Caco-2 (cell line): ENCODE data around the gene LLCFC1. TPM values are rescaled to one million over a fixed set of nuclear protein-coding genes. Genes with fewer than 3 reads are reported as not detected.

Experiments
- BruUV-seq: library from RNA; stranded (reverse); fragments of 400-500 nt; replicated peaks from 2 replicates; lab custom pipeline; 2021; lab: Mats Ljungman, UMichigan
- CTCF ChIA-PET: fragments of 300-600 bp; sonication (Branson Sonifier 250); formaldehyde crosslinking; loops from one replicate; lab custom pipeline; 2022; ENCODE audit warnings: antibody characterized with exemption; lab: Charles Lee
- POLR2A ChIA-PET: fragments of 300-600 bp; sonication (Branson Sonifier 250); formaldehyde crosslinking; loops from one replicate; lab custom pipeline; 2022; ENCODE audit warnings: antibody characterized with exemption; lab: Charles Lee
- DNase-seq, 2 experiments: peaks; one replicate each; pipeline versions ENCODE4 v3.0.0 to v3.0.0-alpha.2; 2020 to 2022
- H3K27me3 ChIP-seq: replicated peaks from 2 replicates; pipeline ENCODE4 v1.6.0; 2011; ENCODE audit warnings: low read length; ENCODE audit not compliant: control insufficient read depth, insufficient read depth
- H3K36me3 ChIP-seq: 2 replicates; pipeline ENCODE4 v1.5.1; 2011; ENCODE audit warnings: low read length; ENCODE audit not compliant: control insufficient read depth, insufficient read depth
- H3K4me1 ChIP-seq: fragments of 250-450 bp; sonication (Bioruptor Pico); 2 replicates; pipeline ENCODE4 v1.5.1; 2020; ENCODE audit warnings: mild to moderate bottlenecking
- H3K4me3 ChIP-seq: 2 replicates; pipeline ENCODE4 v1.5.1; 2011; ENCODE audit warnings: low read depth, mild to moderate bottlenecking, control low read depth, low read length
- H3K9me3 ChIP-seq: fragments of 250-450 bp; sonication (Bioruptor Pico); 2 replicates; pipeline ENCODE4 v1.5.1; 2020; ENCODE audit warnings: mild to moderate bottlenecking, moderate library complexity
- H3K27ac Mint-ChIP-seq: one replicate; pipeline ENCODE4 v1.8.0; 2022; ENCODE audit warnings: mixed read lengths; ENCODE audit not compliant: unreplicated experiment
- H3K27me3 Mint-ChIP-seq: one replicate; pipeline ENCODE4 v1.8.0; 2022; ENCODE audit warnings: mixed read lengths; ENCODE audit not compliant: insufficient read depth, unreplicated experiment
- H3K36me3 Mint-ChIP-seq: one replicate; pipeline ENCODE4 v1.8.0; 2022; ENCODE audit warnings: mild to moderate bottlenecking, mixed read lengths; ENCODE audit not compliant: insufficient read depth, unreplicated experiment
- H3K4me1 Mint-ChIP-seq: one replicate; pipeline ENCODE4 v1.8.0; 2022; ENCODE audit warnings: low read depth, mixed read lengths; ENCODE audit not compliant: unreplicated experiment
- H3K4me3 Mint-ChIP-seq: one replicate; pipeline ENCODE4 v1.8.0; 2022; ENCODE audit warnings: mild to moderate bottlenecking, moderate library complexity, mixed read lengths; ENCODE audit not compliant: unreplicated experiment
- H3K9me3 Mint-ChIP-seq: one replicate; pipeline ENCODE4 v1.8.0; 2022; ENCODE audit warnings: mixed read lengths; ENCODE audit not compliant: unreplicated experiment
- CTCF ChIP-seq, 2 experiments: fragments of 200-600 bp in 1 of 2; IDR thresholded peaks; 1 replicate in 1 of 2; 2 replicates in 1 of 2; pipeline versions ENCODE4 v1.5.1 to v1.8.0; 2011 to 2022; ENCODE audit warnings: antibody characterized with exemption in 1 of 2, control low read depth in 1 of 2, inconsistent platforms in 1 of 2, low read depth in 1 of 2, low read length in 1 of 2, mild to moderate bottlenecking in 1 of 2, moderate library complexity in 1 of 2; ENCODE audit not compliant: insufficient read depth in 1 of 2, severe bottlenecking in 1 of 2, unreplicated experiment in 1 of 2
- intact Hi-C: fragments of 100-400 bp; cut with micrococcal nuclease; formaldehyde crosslinking; loops from one replicate; pipeline ENCODE4 v1.10.0; 2022; ENCODE audit not compliant: unreplicated experiment
- total RNA-seq: library from RNA; stranded (reverse); gene quantifications from 2 replicates; pipeline ENCODE4 v1.2.3, GENCODE V29; 2022

LLCFC1 gene
- total RNA-seq, 1 experiment from 2014 or later, result not detected

GRCh38 chr7:142913566-142913965, 25.7 kb upstream of the LLCFC1 start:
- no peak for TF ChIP-seq CTCF (IDR thresholded peaks at IDR 0.05; ENCODE audit: insufficient read depth in 1 of 2, low read depth in 1 of 2, low read length in 1 of 2, severe bottlenecking in 1 of 2, unreplicated experiment in 1 of 2)
- DNase-seq, result no peak
- Histone ChIP-seq H3K4me1 (peaks cover 57% of the 10 kb centered on the region), H3K9me3 (peaks cover 16% of the 10 kb centered on the region; the same call in 1 of the 2 replicates), H3K36me3 (no peaks in the 10 kb centered on the region; the same call in 1 of the 2 replicates), H3K4me3 (no peak overlapping the region), H3K27me3 (no peaks in the 10 kb centered on the region)
- no peaks in the 10 kb centered on the region for H3K36me3 Mint-ChIP-seq
- no TSS peak for BruUV-seq
- intact Hi-C loops, result loop anchor here (1.0 kb wide), 2 partner anchors 10 to 44 kb away; no protein-coding TSS in a partner anchor
- peaks cover 38% of the 10 kb centered on the region for H3K9me3 Mint-ChIP-seq
- H3K27ac Mint-ChIP-seq, result peak overlapping the region; percentile 78
- H3K27me3 Mint-ChIP-seq, result no peaks in the 10 kb centered on the region
- peak overlapping the region; percentile 6 for H3K4me3 Mint-ChIP-seq
- peaks cover 60% of the 10 kb centered on the region for H3K4me1 Mint-ChIP-seq
- ChIA-PET POLR2A (no interaction called here), CTCF (no interaction called here)

GRCh38 chr7:142914121-142914520, 25.2 kb upstream of the LLCFC1 start:
- Mint-ChIP-seq H3K9me3 (peaks cover 33% of the 10 kb centered on the region), H3K27ac (peak overlapping the region; percentile 78), H3K4me3 (no peak overlapping the region), H3K36me3 (no peaks in the 10 kb centered on the region), H3K27me3 (no peaks in the 10 kb centered on the region), H3K4me1 (peaks cover 54% of the 10 kb centered on the region)
- no peak for DNase-seq
- TF ChIP-seq CTCF (IDR thresholded peaks at IDR 0.05; ENCODE audit: insufficient read depth in 1 of 2, low read depth in 1 of 2, low read length in 1 of 2, severe bottlenecking in 1 of 2, unreplicated experiment in 1 of 2), result no peak
- H3K4me3 ChIP-seq, result no peak overlapping the region
- ChIA-PET POLR2A (no interaction called here), CTCF (no interaction called here)
- no peaks in the 10 kb centered on the region for H3K27me3 ChIP-seq
- peaks cover 56% of the 10 kb centered on the region for H3K4me1 ChIP-seq
- no TSS peak for BruUV-seq
- peaks cover 16% of the 10 kb centered on the region; the same call in 1 of the 2 replicates for H3K9me3 ChIP-seq
- H3K36me3 ChIP-seq, result no peaks in the 10 kb centered on the region; the same call in 1 of the 2 replicates
- intact Hi-C loops, result no loop called here

GRCh38 chr7:142915315-142915714, 24.0 kb upstream of the LLCFC1 start:
- Histone ChIP-seq H3K4me1 (peaks cover 45% of the 10 kb centered on the region), H3K36me3 (no peaks in the 10 kb centered on the region; the same call in 1 of the 2 replicates), H3K27me3 (no peaks in the 10 kb centered on the region), H3K4me3 (no peak overlapping the region), H3K9me3 (peaks cover 16% of the 10 kb centered on the region; the same call in 1 of the 2 replicates)
- no peaks in the 10 kb centered on the region for H3K36me3 Mint-ChIP-seq
- TF ChIP-seq CTCF (IDR thresholded peaks at IDR 0.05; ENCODE audit: insufficient read depth in 1 of 2, low read depth in 1 of 2, low read length in 1 of 2, severe bottlenecking in 1 of 2, unreplicated experiment in 1 of 2), result no peak
- CTCF ChIA-PET, result no interaction called here
- no TSS peak for BruUV-seq
- H3K9me3 Mint-ChIP-seq, result peaks cover 21% of the 10 kb centered on the region
- no peak overlapping the region for H3K27ac Mint-ChIP-seq
- intact Hi-C loops, result no loop called here
- POLR2A ChIA-PET, result no interaction called here
- DNase-seq, result no peak
- H3K27me3 Mint-ChIP-seq, result no peaks in the 10 kb centered on the region
- H3K4me1 Mint-ChIP-seq, result peaks cover 42% of the 10 kb centered on the region
- H3K4me3 Mint-ChIP-seq, result no peak overlapping the region
